HEK293T (cell line): ENCODE data around the gene TAF15.
A peak's percentile ranks its signal among the peaks of the same experiment; 100 is the strongest.

Source experiments
- CTCF ChIA-PET: fragments of 350-600 bp; formaldehyde crosslinking; extraction: SDS; loops from one replicate; lab custom pipeline; 2021; ENCODE audit warnings: antibody characterized with exemption, inconsistent platforms; lab: Yijun Ruan, JAX
- POLR2A ChIA-PET: fragments of 350-600 bp; formaldehyde crosslinking; extraction: SDS; loops from one replicate; lab custom pipeline; 2020; ENCODE audit warnings: antibody characterized with exemption, inconsistent platforms; lab: Yijun Ruan, JAX
- DNase-seq: peaks from one replicate; pipeline ENCODE4 v3.0.0; 2012; ENCODE audit warnings: mixed read lengths; ENCODE audit errors: extremely low spot score
- ARNT ChIP-seq: fragments of 450-650 bp; IDR thresholded peaks from 2 replicates; pipeline ENCODE4 v1.6.1; 2017; ENCODE audit warnings: mild to moderate bottlenecking
- BHLHE40 ChIP-seq: fragments of 450-650 bp; IDR thresholded peaks from 2 replicates; pipeline ENCODE4 v1.6.1; 2016; ENCODE audit warnings: mild to moderate bottlenecking, moderate library complexity, borderline replicate concordance
- CTBP1 ChIP-seq: fragments of 450-650 bp; IDR thresholded peaks from 2 replicates; pipeline ENCODE4 v1.6.1; 2016; ENCODE audit warnings: borderline replicate concordance
- ELF4 ChIP-seq: fragments of 450-650 bp; IDR thresholded peaks from 2 replicates; pipeline ENCODE4 v1.6.1; 2017; ENCODE audit warnings: antibody characterized with exemption
- FOXA1 ChIP-seq: fragments of 450-650 bp; IDR thresholded peaks from 2 replicates; pipeline ENCODE4 v1.6.1; 2016; ENCODE audit warnings: mild to moderate bottlenecking
- FOXK2 ChIP-seq: fragments of 450-650 bp; IDR thresholded peaks from 2 replicates; pipeline ENCODE4 v1.6.1; 2016; ENCODE audit warnings: mild to moderate bottlenecking
- FOXM1 ChIP-seq: fragments of 450-650 bp; IDR thresholded peaks from 2 replicates; pipeline ENCODE4 v1.6.1; 2017; ENCODE audit warnings: mild to moderate bottlenecking, borderline replicate concordance
- HDGF ChIP-seq: fragments of 450-650 bp; IDR thresholded peaks from 2 replicates; pipeline ENCODE4 v1.6.1; 2017; ENCODE audit warnings: antibody characterized with exemption, borderline replicate concordance
- L3MBTL2 ChIP-seq: fragments of 450-650 bp; conservative IDR thresholded peaks from 2 replicates; pipeline ENCODE4 v1.6.1; 2016; ENCODE audit warnings: mild to moderate bottlenecking
- LEF1 ChIP-seq: fragments of 450-650 bp; IDR thresholded peaks from 2 replicates; pipeline ENCODE4 v1.6.1; 2017; ENCODE audit warnings: mild to moderate bottlenecking, borderline replicate concordance
- NFRKB ChIP-seq: fragments of 450-650 bp; IDR thresholded peaks from 2 replicates; pipeline ENCODE4 v1.6.1; 2016; ENCODE audit warnings: mild to moderate bottlenecking, moderate library complexity
- SP1 ChIP-seq: fragments of 450-650 bp; IDR thresholded peaks from 2 replicates; pipeline ENCODE4 v1.6.1; 2017
- SUZ12 ChIP-seq: fragments of 450-650 bp; IDR thresholded peaks from 2 replicates; pipeline ENCODE4 v1.6.1; 2016; ENCODE audit warnings: mild to moderate bottlenecking
- TARDBP ChIP-seq: fragments of 450-650 bp; IDR thresholded peaks from 2 replicates; pipeline ENCODE4 v1.6.1; 2016
- ZNF384 ChIP-seq: fragments of 450-650 bp; IDR thresholded peaks from 2 replicates; pipeline ENCODE4 v1.6.1; 2016
- TF ChIP-seq, protein P1 (sequence below): fragments of 450-650 bp; IDR thresholded peaks from 2 replicates; pipeline ENCODE4 v1.6.1; 2016

The TAF15 gene

DNA sequence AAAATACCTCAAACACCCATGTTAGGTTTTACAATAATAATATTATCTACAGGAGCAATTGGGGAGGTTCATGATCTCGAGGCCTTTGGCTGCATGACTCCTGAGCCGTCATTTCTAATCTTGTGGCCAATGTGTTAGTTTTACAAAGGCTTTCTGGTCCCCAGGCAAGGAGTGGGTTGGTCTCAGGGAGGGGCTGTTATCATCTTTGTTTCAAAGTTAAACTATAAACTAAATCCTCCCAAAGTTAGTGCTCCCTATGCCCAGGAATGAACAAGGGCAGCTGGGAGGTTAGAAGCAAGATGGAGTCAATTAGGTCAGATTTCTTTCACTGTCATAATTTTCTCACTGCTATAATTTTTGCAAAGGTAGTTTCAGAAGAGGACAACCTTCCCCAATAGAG, 80.0 kb downstream of the TAF15 start:
- no peak for DNase-seq
- TF ChIP-seq BHLHE40 (no peak), HDGF (no peak), ELF4 (no peak), SP1 (no peak), ZNF384 (no peak)
- POLR2A ChIA-PET = interaction anchor here (1.4 kb wide), 1 partner anchor 41 kb away, joined by 4 read pairs; the partner anchor contains the start of gene RDM1
- CTCF ChIA-PET = no interaction called here

DNA sequence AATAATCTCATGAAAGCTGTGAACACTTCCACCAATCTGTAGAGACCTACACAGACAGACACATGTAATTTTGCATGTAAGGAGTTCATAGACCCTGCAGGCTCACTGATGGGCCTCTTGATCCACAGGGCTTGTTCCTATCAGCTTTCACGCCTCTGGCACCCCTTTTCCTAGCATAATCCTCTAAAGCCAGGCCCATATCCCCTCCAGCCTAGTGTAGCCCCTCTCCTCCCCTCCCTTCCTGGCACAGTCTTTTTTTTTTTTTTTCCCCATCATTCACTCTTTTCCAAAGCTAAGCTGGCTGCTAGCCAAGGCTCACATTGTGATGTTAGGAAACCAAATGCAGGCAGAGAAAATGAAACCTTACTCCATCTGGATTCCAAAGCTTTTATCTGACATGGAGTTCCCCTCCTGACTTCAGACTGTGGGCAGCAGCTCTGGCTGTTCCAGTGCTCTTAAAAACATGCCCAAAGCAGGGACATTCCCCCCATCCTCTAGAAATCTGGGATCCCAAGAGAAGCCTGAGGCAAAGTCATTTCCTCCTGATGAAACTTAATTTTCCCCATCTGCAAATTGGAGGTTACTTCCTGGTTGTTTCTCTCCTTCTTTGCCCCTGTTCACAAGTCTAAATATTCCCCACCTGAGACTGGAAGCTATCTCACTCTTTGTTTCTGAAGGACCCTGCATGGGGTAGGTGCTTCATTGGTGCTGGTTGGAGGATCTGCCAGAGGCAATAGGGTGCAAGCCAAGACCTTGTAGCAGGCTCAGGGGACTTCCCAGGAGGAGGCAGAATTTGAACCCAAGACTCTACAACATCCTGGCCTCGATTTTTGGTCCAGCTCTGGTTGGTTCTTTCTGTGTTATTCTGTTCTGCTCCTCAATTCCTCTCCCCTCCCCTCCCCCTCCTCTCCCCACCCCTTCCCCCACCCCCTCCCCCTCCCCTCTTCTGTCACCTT, 80.8 kb downstream of the TAF15 start:
- TF ChIP-seq CTBP1 = no peak
- peak; percentile 57; the same call in 1 of the 2 replicates for TF ChIP-seq ZNF384
- no peak for TF ChIP-seq NFRKB
- TF ChIP-seq, protein P1, sequence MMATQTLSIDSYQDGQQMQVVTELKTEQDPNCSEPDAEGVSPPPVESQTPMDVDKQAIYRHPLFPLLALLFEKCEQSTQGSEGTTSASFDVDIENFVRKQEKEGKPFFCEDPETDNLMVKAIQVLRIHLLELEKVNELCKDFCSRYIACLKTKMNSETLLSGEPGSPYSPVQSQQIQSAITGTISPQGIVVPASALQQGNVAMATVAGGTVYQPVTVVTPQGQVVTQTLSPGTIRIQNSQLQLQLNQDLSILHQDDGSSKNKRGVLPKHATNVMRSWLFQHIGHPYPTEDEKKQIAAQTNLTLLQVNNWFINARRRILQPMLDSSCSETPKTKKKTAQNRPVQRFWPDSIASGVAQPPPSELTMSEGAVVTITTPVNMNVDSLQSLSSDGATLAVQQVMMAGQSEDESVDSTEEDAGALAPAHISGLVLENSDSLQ = no peak
- no peak for TF ChIP-seq FOXM1
- no peak for TF ChIP-seq BHLHE40
- no peak for TF ChIP-seq ARNT
- ChIA-PET POLR2A (interaction anchor here (0.8 to 1.4 kb wide), 2 partner anchors 9 to 41 kb away, joined by 3 to 4 read pairs; partner anchors contain the start of gene RDM1), CTCF (interaction anchor here (1.6 kb wide), 1 partner anchor 126 kb away, joined by 3 read pairs; no protein-coding TSS in a partner anchor)
- no peak for DNase-seq

DNA sequence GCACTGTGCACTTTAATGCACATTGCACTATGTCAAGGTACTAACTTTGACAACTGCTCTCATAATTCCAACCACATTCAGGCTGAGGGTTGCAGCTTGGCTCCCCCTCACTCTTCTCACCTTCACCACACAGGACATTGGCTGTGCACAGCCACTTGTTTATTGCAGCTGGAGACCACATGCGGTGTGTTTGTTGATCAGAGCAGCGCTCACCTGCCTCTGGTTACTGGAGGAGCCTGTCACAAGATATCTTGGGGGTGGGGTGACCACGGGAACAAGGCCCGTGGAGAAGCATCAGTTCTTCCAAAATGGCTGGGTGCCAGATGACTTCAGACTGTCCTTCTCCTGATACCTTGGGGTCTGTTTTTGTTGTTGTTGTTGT, 81.5 kb downstream of the TAF15 start:
- CTCF ChIA-PET = interaction anchor here (1.6 kb wide), 1 partner anchor 127 kb away, joined by 3 read pairs; no protein-coding TSS in a partner anchor
- DNase-seq = no peak
- POLR2A ChIA-PET = no interaction called here
- TF ChIP-seq SP1 = no peak
- no peak for TF ChIP-seq FOXM1
- TF ChIP-seq NFRKB = no peak
- TF ChIP-seq ARNT = no peak
- no peak for TF ChIP-seq BHLHE40
- TF ChIP-seq, protein P1 = no peak
- TF ChIP-seq FOXA1 = no peak
- TF ChIP-seq LEF1 = no peak
- TF ChIP-seq HDGF = no peak
- no peak for TF ChIP-seq TARDBP
- no peak for TF ChIP-seq ZNF384
- no peak for TF ChIP-seq L3MBTL2
- TF ChIP-seq SUZ12 = no peak
- no peak for TF ChIP-seq ELF4
- TF ChIP-seq FOXK2 = no peak
- TF ChIP-seq CTBP1 = no peak

DNA sequence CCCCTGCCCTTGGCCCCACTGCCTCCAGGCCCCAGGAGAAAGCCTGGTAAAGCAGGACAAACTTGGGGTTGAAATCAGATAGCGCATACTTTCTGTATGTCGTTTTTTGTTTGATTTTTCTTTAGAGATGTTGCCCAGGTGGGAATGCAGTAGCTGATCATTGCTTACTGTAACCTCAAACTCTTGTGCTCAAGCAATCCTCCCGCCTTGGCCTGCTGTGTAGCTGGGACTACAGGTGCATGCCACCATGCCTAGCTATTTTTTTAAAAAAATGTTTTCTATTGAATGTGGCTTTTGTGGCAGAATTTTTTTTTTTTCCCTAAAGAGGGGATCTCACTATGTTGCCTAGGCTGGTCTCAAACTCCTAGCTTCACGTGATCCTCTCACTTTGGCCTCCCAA, 82.0 kb downstream of the TAF15 start:
- ChIA-PET POLR2A (no interaction called here), CTCF (interaction anchor here (1.6 kb wide), 1 partner anchor 127 kb away, joined by 3 read pairs; no protein-coding TSS in a partner anchor)
- no peak for TF ChIP-seq SUZ12
- DNase-seq = no peak

DNA sequence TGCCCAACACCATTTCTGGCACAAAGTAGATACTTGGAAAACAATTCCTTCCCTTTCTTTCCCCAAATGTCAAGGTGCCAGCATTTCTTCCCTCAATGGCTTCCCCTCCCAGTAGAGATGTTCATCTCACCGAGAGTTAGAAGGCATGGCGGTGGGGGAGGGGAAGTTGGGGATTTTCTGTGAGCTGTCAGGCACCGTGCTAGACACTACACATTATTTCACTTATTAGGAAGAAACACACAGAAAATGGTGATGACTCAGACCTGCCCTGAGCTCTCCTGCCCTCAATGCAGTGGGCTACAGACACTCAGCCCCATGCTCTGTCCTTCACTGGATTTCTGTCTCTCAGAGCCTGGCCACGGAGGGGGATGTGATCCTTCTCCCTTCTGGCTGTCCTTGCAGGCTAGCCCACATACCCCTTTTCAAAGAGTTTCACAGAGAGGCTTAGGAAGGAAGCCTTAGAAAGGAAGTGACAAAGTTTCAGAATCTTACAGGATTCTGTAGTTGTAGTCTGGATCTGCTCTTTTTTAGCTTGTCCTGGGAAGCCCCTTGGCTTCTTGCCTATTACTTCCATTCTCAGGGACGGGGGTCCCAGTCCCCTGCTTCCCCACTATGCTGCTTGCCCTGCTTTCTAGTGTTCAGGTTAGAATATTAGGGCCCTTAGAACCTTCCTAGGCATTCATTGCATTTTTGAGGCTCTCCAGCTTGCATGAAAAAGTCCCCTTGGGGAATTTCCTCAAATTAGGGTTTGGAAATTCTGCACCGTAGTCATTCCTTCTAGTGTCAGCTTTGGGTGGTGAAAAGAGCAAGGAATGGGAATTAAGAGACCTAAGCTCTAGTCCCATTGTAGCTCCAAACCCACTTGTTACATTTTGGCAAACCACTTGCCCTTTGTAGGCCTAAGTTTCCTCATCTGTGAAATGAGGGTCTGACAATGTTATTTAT, 83.1 kb downstream of the TAF15 start:
- ChIA-PET CTCF (interaction anchor here (1.3 kb wide), 1 partner anchor 43 kb away, joined by 3 read pairs; no protein-coding TSS in a partner anchor), POLR2A (interaction anchor here (0.9 kb wide), 1 partner anchor 84 kb away, joined by 5 read pairs; the partner anchor contains the start of gene TAF15)
- TF ChIP-seq FOXA1 = no peak
- no peak for TF ChIP-seq TARDBP
- no peak for TF ChIP-seq LEF1
- no peak for TF ChIP-seq FOXM1
- no peak for TF ChIP-seq ELF4
- DNase-seq = no peak

DNA sequence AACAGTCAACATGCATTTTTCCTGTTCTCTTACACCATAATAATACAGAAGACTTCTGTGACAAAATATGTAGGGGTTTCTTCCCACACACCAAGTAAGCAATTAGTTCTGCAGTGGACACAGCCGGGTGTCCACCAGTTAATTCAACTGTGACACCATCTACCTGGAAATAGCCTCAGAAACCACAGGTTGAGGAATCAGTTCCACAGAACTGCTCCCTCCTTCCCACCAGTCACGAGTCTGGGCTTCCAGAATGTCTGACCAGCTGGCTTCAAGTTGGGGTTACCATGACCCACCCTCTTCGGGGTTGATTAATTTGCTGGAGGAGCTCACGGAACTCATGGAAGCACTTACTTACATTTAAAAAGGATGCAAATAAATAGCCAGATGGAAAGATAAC, 84.5 kb downstream of the TAF15 start:
- TF ChIP-seq ARNT (no peak), LEF1 (no peak), BHLHE40 (no peak), TARDBP (no peak), SP1 (no peak), ELF4 (no peak), FOXM1 (no peak), FOXK2 (no peak), L3MBTL2 (no peak), NFRKB (no peak), FOXA1 (no peak), HDGF (no peak)
- DNase-seq = no peak
- CTCF ChIA-PET = no interaction called here
- POLR2A ChIA-PET = no interaction called here
